ENCODE results near the gene KCNMA1. TPM values are rescaled to one million over a fixed set of nuclear protein-coding genes. Genes with fewer than 3 reads are reported as not detected.
A peak's percentile ranks its signal among the peaks of the same experiment; 100 is the strongest.

KCNMA1 gene
- total RNA-seq, 1 donor from 2014 or later: 5.4 TPM

GRCh38 chr10:77631241-77631640, 6.4 kb downstream of the KCNMA1 start:
- ATAC-seq: no peak

- ATAC-seq: no peak
Observed at GRCh38 chr10:77630507-77630848, 7.1 kb downstream of the KCNMA1 start.

GRCh38 chr10:77629775-77630506, 7.7 kb downstream of the KCNMA1 start:
- ATAC-seq: no peak

- peak; percentile 80 for ATAC-seq
Observed at GRCh38 chr10:77628906-77629730, 8.5 kb downstream of the KCNMA1 start.

- no peak for ATAC-seq
Observed at GRCh38 chr10:77626266-77626935, 11.2 kb downstream of the KCNMA1 start.

- no peak for ATAC-seq
Observed at GRCh38 chr10:77625379-77625778, 12.2 kb downstream of the KCNMA1 start.

- ATAC-seq: no peak
Observed at GRCh38 chr10:77622889-77623291, 14.7 kb downstream of the KCNMA1 start.

GRCh38 chr10:77620731-77621130, 16.9 kb downstream of the KCNMA1 start:
- no peak for ATAC-seq

- no peak for ATAC-seq
Observed at GRCh38 chr10:77619964-77620703, 17.5 kb downstream of the KCNMA1 start.

- no peak for ATAC-seq
Observed at GRCh38 chr10:77618117-77618516, 19.5 kb downstream of the KCNMA1 start.

GRCh38 chr10:77616766-77617165, 20.8 kb downstream of the KCNMA1 start:
- ATAC-seq: no peak

- peak; percentile 63 for ATAC-seq
Observed at GRCh38 chr10:77614778-77615625, 22.6 kb downstream of the KCNMA1 start.

GRCh38 chr10:77613476-77614130, 24.0 kb downstream of the KCNMA1 start:
- ATAC-seq: peak; percentile 31

GRCh38 chr10:77611670-77612069, 25.9 kb downstream of the KCNMA1 start:
- ATAC-seq: no peak

GRCh38 chr10:77611221-77611620, 26.4 kb downstream of the KCNMA1 start:
- no peak for ATAC-seq

GRCh38 chr10:77609781-77610272, 27.8 kb downstream of the KCNMA1 start:
- no peak for ATAC-seq

GRCh38 chr10:77608281-77608680, 29.3 kb downstream of the KCNMA1 start:
- ATAC-seq: no peak

- ATAC-seq: peak; percentile 94
Observed at GRCh38 chr10:77606751-77607150, 30.9 kb downstream of the KCNMA1 start.

GRCh38 chr10:77605466-77605865, 32.1 kb downstream of the KCNMA1 start:
- peak; percentile 9 for ATAC-seq

- no peak for ATAC-seq
Observed at GRCh38 chr10:77604941-77605351, 32.7 kb downstream of the KCNMA1 start.

GRCh38 chr10:77604063-77604462, 33.5 kb downstream of the KCNMA1 start:
- ATAC-seq: no peak
